ENCODE measurements around the gene NCOA7.
"Not testable (repeated sequence)": the region's sequence is repeated elsewhere in the genome, so short reads cannot be mapped to it uniquely, and the experiment has no call there.

NCOA7 gene

GRCh38 chr6:125868252-125868651, 77.5 kb downstream of the NCOA7 start:
- no peak for DNase-seq (ENCODE audit: low read depth)

DNA sequence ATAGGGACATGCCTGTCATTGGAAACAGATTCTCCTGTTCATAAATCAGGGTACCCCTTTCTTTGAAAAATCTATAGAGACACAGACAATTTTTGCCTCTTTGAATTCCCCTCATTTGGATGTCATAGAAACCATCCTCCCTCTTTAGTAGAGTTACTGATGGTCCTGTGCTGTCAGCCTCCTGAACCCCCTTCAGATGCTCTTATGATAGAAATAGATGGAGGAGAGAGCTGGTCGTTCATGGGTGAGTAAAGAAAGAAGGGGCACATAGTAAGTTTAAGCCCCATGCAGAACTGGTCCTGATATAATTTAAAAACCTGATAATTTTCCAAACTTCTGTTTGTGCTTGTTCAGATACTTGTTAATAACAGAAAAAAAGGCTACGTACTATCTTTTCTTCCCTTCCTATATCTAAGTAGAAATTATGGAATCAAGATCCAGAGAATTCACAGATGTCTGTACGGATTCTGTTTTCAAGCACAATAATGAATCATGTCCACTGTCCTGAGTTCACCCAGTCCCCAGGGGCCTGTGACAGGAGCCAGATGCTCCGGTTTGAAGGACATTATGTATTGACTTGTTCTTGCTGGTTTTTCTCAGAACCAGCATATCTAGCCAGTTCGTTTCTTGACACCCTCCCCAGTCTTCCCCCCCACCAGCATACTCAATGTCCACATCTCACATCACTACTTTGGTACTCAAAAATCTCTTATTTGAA, 78.1 kb downstream of the NCOA7 start:
- no peak for DNase-seq (ENCODE audit: low read depth)

- no peak for DNase-seq (ENCODE audit: low read depth)
Measured at GRCh38 chr6:125869427-125869826, 78.7 kb downstream of the NCOA7 start.

DNA sequence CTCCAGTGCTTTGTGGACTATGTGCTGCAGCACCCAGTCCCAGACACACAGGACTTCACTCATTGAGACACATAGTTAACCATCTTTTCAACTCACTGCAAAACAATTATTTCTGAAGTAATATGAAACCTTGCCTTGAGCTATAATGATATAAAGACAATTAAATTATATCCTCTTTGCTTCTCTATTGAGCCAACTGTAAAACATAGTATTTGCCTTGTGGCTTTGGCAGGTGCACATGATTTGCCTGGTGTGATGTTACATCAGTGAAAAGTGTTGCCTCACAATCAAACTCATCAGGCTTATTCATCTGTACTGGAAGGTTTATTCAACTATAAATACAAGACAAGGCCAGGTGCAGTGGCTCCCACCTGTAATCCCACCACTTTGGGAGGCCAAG, 80.6 kb downstream of the NCOA7 start:
- DNase-seq (ENCODE audit: low read depth), result no peak

DNA sequence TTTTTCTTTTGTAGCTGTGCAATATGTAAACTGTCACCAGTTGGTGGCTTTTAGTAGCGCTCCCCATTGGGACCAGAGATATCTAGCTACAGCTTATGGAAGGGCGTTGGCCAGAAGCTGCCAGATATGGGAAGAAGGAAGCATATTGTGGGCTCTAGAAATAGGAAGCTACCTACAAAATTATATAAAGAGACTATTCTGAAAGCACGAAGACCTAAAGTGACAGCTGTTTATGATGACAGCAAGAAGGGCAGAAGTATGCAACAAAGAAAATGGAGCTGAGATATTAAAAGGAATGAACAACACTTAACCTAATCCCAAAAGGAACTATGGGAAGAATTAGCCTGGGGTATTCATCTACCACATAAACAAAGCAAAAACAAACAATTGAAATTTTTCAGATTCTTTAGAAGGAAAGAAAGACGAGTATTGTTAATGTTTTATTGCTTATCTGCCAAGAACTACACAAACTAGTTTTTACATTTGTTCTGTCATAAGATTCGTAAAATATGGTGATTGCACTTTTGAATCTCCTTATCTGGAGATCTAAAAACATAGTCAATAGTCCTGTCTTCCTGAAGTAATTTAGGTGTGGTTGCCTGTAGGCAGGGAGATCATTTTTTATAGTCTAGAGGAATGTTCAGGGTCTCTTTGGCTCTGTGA, 81.6 kb downstream of the NCOA7 start:
- DNase-seq (ENCODE audit: low read depth), result peak; percentile 75

- DNase-seq (ENCODE audit: low read depth), result no peak
Measured at GRCh38 chr6:125882243-125882642, 91.5 kb downstream of the NCOA7 start.

DNA sequence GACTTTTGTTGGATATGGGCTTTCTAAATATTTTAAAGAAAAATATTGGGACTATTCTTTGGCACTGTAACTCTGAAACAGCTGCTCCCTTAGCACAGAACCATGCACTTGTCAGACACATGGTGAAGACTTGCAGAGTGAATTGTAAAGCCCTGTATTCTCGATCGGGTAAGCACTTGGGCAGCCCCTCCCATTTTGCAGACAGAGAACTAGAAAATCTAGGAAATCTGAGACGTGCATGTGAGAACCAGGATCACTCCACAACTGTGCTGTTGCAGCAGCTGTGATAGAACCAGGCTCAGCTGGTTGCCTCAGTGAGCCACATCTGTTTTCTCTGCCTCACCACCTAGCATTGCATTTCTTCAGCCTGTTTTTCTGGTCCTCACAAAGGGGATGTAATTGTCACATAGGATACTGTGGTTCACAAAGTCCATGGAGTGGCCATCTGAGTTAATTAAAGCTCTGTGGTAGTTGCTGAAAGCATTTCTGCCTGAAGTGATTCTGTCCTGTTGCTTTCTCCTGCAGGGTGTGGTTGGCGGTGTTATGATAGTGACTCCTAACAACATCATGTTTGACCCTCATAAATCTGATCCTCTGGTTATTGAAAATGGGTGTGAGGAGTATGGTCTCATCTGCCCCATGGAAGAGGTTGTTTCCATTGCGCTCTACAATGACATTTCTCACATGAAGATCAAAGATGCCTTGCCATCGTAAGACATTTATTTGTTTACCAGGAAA, 94.0 kb downstream of the NCOA7 start:
- DNase-seq (ENCODE audit: low read depth), result no peak

DNA sequence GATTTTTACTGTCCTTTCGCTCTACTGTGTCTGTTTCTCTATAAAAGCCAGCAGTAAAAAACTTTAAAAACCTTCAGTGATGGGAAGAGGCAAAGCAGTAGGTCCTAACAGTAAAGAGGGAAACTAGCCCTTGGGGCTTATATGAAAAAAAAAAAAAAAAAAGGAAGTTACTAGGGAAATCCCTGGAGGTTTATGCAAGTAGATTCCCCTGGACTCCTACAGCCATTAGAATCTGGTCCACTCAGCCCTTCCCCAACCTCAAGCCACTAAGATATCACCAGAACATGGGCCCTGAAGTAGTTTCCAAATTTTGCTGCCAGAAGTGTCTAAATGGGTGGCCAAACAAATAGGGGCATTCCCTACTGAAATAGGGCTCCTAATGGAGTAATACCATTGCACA, 95.3 kb downstream of the NCOA7 start:
- no peak for DNase-seq (ENCODE audit: low read depth)

DNA sequence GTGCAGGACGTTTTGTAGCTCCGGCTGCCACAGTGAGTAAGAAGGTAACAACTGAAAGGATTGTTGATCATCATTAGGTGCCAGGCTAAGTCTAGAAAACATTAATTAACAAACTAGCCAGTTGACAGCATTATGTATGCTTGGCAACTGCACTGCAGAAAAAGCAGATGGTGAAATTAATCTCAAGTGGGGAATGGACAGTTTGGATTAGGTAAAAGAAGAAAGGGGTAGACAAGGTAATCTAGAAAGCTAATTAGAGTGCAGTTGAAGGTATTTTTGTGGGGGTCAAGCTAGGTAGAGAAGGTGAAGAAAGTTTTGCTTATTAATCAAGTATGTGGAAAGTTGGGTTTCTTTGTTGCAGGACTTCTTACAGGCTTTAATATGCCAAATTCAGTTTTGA, 96.2 kb downstream of the NCOA7 start:
- no peak for DNase-seq (ENCODE audit: low read depth)

DNA sequence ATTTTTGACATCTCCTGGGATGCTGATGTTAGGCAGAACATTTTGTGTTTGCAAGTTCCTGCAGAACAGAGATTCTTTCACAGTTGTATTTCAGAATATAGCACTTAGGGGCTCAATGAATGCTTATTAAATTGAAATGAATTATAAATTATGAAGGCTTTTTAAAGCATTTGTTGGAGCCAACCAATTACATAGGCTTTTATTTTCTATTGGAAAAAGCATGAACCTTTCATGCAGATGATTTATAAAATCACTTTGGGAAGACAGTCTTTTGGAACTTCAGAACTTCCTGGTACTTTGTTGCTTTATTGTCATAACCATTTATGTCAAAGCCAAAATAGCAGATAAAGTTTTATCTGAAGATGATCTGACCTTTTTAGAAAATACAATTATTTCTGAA, 96.6 kb downstream of the NCOA7 start:
- DNase-seq (ENCODE audit: low read depth), result no peak

DNA sequence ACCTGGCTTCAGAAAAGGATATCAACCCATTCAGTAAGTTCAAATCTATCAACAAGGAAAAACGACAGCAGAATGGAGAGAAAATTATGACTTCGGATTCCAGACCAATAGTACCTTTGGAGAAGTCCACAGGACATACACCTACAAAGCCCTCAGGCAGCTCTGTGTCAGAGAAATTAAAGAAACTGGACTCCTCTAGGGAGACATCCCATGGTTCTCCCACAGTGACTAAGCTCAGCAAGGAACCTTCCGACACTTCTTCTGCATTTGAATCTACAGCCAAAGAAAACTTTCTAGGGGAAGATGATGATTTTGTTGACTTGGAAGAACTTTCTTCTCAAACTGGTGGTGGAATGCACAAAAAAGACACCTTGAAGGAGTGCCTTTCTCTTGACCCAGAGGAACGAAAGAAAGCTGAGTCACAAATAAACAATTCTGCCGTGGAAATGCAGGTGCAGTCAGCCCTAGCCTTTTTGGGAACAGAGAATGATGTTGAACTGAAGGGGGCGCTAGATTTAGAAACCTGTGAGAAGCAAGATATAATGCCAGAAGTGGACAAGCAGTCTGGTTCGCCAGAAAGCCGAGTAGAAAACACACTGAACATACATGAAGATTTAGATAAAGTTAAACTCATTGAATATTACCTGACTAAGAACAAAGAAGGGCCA, 98.4 kb downstream of the NCOA7 start:
- peak; percentile 40 for DNase-seq (ENCODE audit: low read depth)

- no peak for DNase-seq (ENCODE audit: low read depth)
Measured at GRCh38 chr6:125899726-125900182, 109.0 kb downstream of the NCOA7 start.

DNA sequence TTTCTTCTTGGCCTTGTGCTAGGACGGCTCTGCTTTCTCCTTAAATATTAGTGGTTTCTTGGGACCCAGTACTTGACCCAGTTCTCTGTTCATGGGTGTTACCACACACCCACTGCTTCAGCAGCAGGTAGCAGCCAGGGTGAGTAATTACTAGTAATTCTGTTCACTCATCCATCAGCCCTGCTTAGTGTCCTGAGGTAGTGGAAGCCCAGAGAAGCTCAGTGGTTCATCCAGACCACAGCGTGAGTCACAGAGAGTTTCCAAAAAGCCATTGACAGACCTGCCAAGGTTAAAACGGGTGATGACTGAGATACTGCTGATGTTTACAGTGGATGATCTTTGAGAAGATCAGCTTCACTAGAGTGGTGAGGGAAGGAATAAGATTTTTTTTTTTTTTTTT, 114.1 kb downstream of the NCOA7 start:
- peak; percentile 61 for DNase-seq (ENCODE audit: low read depth)

DNA sequence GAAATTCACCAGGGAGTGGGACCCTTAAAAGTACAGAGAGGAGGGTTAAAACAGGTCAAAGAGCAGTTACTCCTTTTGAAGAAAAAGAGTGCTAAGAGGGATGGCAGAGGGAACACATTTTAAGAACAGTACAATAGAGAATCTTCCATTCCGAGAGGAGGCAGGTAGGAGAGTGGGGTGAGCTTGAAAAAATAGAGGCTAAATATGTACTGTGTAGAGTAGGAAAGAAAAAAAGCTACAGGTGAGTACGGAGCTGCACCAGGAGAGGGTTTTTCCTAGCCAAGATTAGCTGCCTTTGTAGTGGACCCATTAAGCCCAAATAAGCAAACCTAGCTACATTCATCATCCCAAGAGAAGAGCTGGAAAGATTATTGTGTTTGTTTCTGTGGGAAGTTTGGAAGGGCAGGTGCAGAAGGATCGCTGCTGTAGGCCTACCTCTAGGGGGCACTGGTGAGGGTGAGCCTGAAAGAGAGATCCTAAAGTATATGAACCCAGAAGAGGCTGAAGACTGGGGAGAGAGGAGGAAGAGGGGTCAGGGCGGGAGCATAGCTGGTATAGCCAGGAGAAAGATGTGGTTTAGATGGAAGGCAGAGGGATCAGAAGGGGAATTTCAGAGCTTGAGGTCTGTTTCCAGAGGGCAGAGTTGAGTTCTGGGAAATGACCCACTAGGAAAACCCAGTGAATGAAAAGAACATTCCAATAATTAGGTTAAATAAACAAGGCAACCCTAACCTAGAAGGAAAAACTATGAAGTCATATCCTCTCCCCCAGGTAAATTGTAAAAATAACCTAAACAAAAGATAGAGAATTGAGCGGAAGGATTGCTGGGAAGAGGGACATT, 115.6 kb downstream of the NCOA7 start:
- DNase-seq (ENCODE audit: low read depth), result peak; percentile 60

- DNase-seq (ENCODE audit: low read depth), result peak; percentile 58
Measured at GRCh38 chr6:125910527-125910926, 119.8 kb downstream of the NCOA7 start.

DNA sequence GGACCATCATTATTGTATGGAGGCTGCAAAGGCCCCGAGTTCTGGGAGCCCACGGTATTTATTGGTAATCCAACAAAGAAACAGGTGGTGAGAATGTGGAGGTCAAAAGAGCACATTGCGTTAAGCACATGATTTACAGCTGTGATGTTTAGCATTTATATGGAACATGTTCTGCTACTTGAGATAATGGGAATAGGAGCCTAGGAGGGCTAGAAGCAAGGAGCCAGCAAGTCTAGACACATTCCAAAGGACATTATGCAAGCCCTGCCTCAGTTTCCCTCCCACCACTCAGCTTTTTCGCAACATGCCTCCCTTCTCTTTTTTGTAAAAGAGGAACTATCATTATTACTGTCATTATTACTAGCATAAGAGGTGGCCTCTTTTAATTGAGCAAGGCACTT, 120.3 kb downstream of the NCOA7 start:
- not testable (repeated sequence) for DNase-seq (ENCODE audit: low read depth)

GRCh38 chr6:125912430-125912829, 121.7 kb downstream of the NCOA7 start:
- DNase-seq (ENCODE audit: low read depth), result not testable (repeated sequence)

GRCh38 chr6:125913145-125913544, 122.4 kb downstream of the NCOA7 start:
- no peak for DNase-seq (ENCODE audit: low read depth)

DNA sequence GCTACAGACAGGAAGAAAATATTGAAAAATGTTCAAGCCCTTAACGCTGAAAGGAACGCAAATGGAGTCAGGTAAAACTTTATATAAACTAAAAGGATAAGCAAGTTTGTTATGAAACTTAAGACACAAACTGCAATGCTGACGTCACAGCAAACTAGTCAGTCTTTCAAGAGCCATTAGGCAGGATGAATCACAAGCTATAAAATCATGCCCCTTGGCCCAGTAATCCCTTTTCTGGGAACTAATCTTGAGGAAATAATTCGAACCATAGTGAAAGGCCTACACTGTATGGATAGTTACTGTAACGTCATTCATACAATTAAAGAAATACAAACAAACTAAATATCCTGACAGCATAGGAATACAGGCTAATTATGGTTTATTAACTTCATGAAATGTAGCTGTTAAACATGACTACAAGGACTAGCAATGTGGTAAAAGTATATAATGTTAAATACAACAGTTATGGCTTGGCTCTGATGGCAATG, 123.1 kb downstream of the NCOA7 start:
- peak; percentile 97 for DNase-seq (ENCODE audit: low read depth)

DNA sequence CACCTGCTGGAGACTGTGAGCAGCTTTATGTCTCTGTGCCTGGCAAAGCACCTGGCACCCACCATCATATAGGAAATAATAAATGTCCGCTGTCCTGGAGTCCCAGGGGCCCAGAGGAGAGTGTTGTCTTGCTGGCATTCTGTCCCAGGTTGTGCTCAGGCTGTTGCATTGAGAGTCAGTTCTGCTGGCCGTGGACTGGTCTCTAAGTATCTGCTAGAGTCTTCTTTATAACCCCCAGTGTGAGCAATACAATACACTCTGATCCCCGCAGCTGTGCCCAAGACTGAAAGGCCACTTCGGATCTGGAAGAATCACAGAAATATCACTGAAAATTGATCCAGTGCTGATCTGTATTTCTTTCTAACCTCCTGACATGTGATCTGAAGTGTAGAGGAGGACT, 127.5 kb downstream of the NCOA7 start:
- no peak for DNase-seq (ENCODE audit: low read depth)
